ENCODE results near the gene LRRC4C.
"Not testable (repeated sequence)": the region's sequence is repeated elsewhere in the genome, so short reads cannot be mapped to it uniquely, and the experiment has no call there.

LRRC4C gene

GRCh38 chr11:41110527-41110926 is 348.9 kb downstream of the LRRC4C start:
- no peak for DNase-seq

DNA sequence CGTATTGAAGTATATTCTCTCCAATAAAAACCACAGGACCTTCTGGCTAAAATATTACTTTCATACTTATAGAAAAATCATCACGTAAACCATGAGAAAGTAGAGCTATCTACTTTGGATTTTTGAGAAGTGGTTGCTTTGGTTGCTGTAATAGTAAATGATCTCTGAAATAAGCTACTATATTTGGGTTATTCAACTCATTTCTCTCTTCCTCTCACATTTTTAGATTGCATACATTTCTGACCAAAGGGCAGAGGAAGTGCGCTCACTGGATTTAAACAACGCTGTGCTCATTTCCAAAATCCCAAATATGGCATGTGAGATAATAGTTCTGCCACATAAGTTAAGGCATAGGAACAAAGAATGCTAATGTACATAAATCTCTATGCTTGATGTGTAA is 357.0 kb downstream of the LRRC4C start:
- DNase-seq = no peak

- DNase-seq = no peak
These were observed 359.8 kb downstream of the LRRC4C start for GRCh38 chr11:41099654-41100053.

DNA sequence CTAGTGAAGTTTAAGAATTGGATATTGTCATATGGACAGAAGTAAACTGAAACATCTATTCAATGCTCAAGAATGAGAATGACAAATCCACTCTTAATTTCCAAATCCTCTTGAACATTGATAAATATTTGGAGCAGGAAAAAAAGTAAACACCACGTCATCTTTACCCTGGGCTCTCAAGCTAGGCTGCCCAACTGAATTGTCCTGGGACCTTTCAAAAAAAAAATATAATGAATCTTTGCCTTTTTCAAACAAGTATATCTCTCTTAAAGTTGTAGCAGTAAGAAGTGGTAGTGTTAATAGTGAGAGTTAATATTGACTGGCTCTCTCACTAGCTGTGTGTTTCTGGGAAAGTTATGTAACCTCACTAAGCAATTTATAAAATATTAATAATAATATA is 374.3 kb downstream of the LRRC4C start:
- DNase-seq = no peak

GRCh38 chr11:41081756-41082285 is 377.6 kb downstream of the LRRC4C start:
- DNase-seq = no peak

DNA sequence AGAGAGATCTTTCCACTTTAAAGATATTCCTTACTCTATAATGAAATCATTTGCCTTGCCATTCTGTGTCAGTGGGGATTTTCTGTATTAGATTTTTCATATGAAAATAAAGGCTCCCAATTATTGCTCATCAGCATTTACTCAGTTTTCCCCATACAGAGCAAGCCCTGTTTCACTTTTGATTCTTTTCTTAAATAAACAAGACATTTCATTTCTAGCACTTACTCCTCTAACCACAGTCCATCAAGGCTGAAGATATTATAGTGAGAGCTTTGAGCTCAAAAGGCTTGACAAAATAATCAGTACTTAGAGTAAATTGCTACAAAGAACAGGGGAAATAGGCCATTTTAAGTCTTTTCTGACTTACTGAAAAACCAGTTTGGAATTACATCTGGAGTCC is 385.1 kb downstream of the LRRC4C start:
- no peak for DNase-seq

DNA sequence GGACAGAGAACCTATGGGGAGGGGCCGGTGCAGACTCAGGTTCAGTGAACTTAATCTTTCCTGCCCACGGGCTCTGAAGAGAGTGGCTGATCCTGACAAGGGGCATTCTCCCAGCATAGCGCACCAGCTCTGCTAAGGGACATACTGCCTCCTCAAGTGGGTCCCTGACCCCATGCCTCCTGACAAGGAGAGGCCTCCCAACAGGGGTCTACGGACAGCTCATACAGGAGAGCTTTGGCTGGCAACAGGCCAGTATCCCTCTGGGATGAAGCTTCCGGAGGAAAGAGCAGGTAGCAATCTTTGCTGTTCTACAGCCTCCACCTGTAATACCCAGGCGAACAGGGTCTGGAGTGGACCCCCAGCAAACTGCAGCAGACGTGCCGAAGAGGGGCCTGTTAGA is 394.0 kb downstream of the LRRC4C start:
- DNase-seq = no peak

- DNase-seq = no peak
These were observed 401.3 kb downstream of the LRRC4C start for GRCh38 chr11:41058138-41058537.

DNA sequence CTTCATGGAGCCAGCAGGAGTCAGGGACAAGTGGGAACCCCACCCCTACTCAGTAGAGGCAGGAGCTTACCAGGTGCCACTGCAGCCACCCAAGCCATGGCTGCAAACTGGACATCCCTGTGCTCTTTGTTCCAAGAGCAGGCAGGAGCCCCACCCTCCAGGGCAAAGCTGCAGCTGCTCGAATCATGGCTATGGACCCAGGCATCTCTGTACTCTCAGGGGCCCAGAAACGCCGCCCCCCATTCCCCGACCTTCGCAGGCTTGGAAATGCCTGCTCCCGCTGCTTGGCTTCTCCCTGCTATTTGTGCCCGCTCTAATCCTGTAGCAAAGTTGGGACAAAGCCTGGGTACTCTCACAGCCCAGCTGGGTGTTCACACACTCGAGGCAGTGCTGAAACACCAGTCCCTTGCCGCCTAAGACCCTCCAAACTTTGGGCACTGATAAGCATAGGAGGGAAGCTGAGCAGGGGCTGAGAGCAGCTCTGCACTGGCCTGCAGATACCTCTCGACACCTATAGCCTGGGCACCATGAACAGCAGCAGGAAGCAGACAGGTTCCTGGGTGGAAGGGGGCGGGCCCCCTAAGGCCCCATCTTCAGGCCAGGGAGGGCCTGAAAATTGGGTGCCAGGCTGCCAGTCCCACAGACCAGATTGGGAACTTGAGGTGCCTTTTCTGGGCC is 402.4 kb downstream of the LRRC4C start:
- DNase-seq = no peak

GRCh38 chr11:41053894-41054293 is 405.6 kb downstream of the LRRC4C start:
- DNase-seq = no peak

DNA sequence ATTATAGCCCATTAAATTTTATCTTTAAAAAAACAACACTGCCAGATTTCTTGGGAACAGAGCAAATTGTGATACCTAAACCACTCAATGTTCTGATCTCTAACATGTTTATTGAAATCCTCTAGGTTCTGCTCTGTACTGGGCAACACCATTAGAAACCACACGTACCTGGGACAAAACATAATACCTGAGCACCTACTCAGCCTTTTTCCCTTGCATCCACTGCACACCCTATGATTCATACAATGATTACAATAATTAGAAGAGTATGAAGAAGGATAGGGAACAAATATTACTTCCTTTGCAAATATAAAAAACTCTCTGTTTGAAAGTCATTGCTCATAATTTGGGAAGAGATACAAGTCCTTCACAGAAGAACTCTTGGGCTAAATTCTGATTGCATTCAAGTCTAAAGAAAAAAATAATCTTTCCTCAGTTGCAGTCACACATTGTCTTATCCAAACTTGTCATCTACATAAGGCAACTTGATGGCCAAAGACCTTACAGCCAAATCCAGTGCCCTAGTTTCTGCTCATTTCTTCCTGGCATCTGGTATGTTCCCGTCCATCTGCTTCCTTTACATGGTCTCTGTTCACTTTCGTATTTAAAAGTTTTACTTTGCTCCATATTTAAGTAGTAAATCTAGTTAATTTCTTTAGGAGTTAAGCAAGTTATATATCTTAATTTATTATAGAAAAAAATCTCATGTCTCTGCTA is 407.4 kb downstream of the LRRC4C start:
- no peak for DNase-seq

GRCh38 chr11:41050791-41051190 is 408.7 kb downstream of the LRRC4C start:
- no peak for DNase-seq

GRCh38 chr11:41047229-41047628 is 412.2 kb downstream of the LRRC4C start:
- no peak for DNase-seq

- no peak for DNase-seq
These were observed 414.2 kb downstream of the LRRC4C start for GRCh38 chr11:41045266-41045665.

DNA sequence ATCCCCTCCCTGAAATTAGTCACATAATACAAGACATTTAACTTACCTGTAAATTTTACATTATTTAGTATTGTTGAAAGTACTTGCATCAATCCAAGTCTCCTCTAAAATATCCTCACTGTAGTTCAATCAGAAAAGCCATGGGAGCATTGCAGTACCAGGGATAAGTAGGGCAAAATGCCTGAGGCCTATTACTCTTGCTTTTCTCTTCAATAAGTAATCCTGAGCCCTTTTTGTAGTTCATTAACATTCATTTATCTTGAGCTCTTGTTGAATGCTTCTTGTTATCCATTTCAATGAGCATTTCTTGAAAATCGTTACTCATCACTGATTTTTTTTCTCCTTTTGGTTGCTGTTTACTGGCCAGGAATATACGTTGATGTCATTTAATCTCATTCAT is 414.7 kb downstream of the LRRC4C start:
- no peak for DNase-seq

GRCh38 chr11:41042688-41043087 is 416.8 kb downstream of the LRRC4C start:
- DNase-seq = no peak

DNA sequence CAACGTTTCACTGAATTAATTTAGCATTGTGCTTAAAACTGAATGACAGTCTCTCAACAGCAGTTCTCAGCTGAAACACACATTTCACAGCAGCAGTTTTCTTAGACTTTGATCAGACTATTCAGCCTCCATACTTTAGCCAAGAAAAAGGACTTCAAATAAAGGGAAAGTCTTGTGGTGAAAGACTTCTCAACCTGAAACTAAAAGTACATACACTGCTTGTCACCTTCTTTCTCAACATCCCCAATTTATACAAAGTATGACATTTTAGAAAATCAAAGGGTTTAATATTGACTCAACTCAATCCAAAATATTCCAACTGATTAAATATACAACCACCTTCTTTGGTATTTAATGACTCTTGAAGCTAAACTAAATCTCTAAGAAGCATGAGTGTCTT is 419.0 kb downstream of the LRRC4C start:
- no peak for DNase-seq

- DNase-seq = no peak
These were observed 419.9 kb downstream of the LRRC4C start for GRCh38 chr11:41039592-41039991.

GRCh38 chr11:41031551-41032060 is 427.8 kb downstream of the LRRC4C start:
- DNase-seq = no peak

DNA sequence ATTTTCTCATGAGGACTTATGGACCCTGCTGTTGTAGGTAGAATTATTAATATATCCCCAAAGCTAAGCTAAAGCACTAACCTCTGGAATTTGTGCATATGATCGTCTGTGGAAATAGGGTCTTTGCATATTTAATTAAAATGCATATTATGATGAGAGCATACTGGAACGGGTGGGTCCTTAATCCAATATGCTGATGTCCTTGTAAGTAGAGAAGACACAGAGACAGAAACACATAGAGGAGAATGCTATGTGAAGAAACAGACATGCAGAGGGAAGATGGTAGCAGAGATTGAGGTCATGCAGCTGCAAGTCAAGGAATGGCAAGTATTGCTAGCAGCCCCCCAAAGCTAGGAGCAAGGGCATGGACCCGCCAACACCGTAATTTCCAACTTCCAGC is 439.2 kb downstream of the LRRC4C start:
- DNase-seq = no peak

DNA sequence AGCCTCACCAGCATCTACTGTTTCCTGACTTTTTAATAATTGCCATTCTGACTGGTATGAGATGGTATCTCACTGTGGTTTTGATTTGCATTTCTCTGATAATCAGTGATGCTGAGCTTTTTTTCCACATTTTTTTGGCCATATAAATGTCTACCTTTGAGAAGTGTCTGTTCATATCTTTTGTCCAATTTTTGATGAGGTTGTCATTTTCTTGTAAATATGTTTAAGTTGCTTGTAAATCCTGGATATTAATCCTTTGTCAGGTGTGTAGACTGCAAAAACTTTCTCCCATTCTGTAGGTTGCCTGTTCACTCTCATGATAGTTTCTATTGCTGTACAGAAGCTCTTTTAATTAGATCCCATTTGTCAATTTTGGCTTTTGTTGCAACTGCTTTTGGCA is 439.8 kb downstream of the LRRC4C start:
- not testable (repeated sequence) for DNase-seq

GRCh38 chr11:41018224-41018623 is 441.2 kb downstream of the LRRC4C start:
- no peak for DNase-seq

DNA sequence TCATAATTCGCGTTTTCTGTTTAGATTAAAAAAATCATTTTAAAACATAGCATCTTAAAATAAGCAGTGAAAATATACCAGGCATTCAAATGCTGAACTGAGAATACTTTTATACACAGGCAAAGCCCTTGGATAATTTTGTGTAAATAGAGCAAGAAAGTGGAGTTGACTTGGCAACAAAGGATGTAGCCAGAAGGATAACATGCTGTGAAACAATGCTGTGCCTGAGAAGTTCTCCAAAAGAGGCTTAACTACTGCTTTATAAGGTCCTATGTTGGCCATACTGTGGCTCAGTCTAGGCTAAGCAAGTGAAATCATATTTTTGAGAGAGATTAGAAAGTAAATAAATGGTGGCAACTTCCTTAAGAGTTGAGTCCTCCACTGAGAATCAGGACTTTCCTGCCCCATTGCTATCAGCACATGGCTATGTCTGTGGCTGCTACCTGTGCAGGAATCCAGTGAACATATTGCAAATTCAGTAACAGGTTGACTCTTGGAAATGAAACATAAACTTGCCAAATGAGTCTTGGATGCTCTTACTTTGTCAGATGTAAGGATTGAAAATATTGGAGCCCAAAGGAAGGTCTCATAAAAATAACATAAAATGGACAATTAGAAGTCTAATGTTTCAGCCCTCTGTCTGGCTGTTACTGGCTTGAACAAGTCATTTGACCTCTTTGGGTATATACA is 448.9 kb downstream of the LRRC4C start:
- DNase-seq = no peak

DNA sequence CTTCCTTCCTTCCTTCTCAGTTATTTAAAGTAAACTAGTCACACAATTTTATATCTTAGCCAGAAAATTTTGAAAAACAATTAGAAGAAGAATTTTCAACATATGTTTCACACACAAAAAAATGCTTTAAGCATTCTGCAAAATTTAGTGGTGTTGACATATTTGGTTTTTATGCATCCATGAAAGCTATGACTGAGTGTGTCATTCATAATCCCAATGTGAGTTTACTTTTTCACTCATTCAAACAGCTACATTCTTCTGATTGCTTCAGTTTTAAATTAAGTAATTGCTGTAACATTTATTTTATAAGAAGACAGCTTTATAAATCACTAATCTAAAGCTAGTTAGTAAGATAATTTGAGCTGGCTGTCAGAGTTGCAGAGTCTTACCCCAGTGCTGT is 453.5 kb downstream of the LRRC4C start:
- no peak for DNase-seq
